DMS79 (cell line): ENCODE data around the gene CCDC17.

Source experiments
- DNase-seq: peaks from one replicate; lab custom pipeline; 2025; lab: John Stamatoyannopoulos, UW

CCDC17 gene

DNA sequence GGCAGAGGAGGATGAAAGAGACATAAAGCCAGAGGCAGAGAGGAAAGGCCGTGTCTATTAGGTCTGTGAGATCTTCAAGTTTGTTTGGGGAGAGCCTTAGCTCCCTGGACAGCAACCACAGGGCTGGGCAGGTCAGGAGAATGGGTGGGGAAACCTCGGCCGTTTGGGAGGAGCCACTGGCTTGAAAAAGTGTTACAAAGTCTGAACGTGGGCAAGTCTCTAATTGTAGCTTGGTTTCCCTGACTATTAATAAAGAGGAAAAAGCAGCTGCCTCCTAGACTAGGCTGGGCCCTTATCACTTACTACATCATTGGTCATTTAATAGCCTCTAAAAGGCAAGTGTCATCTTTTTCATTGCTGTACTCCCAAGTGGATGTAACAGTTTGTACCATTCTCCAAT is at the start of gene CCDC17:
Gene CCDC17 (minus strand): TSS at position 83 of the 400 bp plus-strand sequence. CDS start 145 bp downstream, outside the sequence.
- no peak for DNase-seq

DNA sequence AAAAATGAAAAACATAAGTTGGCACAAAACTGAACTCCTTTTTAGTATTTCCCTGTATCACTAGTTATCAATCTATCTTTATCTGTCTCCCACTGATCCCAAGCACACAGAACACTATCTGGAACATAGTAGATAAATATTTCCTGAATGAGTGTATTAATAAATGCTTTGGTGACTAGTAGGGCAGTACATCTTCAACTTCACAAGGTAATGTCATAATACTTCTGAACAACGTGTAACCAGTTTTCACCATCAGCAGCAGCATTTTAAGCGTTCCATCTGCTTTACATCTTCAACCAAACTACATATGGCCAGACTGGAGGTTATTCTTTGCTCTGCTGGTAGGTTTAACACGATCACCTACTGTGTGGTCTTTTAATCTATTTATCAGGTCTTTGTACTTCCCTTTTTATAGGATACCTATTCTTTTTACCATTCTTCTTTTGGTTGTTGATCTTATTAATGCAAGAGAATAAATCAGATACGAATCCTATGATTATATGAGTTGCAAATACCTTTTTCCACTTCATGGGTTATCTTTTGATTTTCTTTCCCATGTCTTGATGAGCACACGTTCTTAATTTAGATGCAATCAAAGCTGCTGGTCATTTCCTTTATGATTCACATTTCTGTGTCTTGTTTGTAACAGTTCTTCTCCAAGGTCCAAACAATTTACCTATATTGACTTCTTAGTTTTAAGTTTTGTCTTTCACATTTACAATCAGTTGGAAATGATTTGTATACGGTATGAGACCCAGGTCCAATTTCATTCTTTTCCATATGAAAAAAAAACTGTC is 46.2 kb upstream of the CCDC17 start:
- no peak for DNase-seq

DNA sequence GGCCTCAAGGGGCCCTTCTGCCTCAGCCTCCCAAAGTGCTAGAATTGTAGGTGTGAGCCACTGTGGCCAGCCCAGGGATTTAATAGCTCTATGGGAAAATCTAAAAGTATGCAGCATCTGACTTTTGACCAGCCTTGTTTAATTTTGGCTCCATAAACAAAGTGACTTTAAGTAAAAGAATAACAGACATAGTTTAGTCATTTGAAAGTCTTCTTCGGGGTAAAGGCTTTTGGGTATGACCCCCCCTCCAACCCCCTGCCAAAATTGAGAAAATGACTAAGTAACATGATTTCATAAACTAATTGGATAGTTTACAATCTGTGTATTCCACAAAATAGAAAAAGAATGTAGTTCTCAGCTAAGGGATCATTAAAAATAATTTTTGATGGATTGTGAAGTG is 45.5 kb upstream of the CCDC17 start:
- DNase-seq, result no peak

DNA sequence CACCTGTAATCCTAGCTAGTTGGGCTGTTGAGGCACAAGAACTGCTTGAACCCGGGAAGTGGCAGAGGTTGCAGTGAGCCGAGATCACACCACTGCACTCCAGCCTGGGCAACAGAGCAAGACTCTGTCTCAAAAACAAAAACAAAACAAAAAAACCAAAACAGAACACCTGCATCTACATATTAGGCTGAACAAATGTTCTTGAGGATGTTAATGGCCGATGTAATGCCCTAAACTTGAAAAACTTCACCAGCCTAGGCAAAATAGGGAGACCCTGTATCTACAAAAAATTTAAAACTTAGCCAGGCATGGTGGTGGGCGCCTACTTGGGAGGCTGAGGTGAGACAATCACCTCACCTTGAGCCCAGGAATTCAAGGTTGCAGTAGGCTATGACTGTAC is 44.7 kb upstream of the CCDC17 start:
- no peak for DNase-seq

DNA sequence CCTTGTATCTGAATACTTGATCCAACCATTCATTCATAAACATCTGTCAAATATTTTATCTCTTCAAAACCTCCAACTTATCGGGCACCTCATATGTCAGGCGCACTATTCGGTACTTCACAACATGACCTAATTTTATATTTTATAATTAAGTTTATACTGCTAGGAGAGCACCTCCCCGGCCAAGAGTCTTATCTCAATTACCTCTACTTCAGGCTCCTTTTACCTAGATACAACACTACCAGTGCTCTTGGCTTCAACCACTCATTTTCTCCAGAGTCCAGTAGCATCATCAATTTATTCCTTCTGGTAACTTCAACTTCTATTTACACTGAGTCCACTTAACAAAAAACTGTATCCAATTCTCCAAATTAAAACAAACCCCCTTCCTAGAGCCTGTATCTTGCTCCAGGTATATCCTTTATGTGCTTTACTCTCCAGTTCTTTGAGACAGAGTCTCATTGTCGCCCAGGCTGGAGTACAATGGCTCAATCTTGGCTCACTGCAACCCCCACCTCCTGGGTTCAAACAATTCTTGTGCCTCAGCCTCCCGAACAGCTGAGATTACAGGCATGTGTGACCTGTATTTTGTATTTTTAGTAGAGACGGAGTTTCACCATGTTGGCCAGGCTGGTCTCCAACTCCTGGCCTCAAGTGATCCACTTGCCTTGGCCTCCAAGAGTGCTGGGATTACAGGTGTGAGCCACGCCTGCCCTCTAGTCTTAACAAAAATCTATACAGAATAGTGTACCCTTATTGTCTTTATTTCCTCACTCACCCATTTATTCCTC is 43.7 kb upstream of the CCDC17 start:
- no peak for DNase-seq

DNA sequence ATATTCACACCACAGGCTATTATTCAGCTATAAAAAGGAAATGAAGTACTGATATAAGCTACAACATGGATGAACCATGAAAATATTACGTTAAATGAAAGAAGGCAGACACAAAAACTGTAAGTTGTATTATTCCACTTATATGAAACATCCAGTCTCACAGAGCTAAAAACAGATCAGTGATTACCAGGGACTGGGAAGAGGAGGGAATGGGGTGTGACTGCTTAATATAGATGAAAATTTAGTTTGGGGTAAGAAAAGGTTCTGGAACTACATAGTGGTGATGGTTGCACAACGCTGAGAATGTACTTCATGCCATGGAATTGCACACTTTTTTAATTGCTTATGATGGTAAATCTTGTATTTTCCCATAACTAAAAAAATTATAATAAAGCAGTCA is 43.0 kb upstream of the CCDC17 start:
- DNase-seq, result no peak

DNA sequence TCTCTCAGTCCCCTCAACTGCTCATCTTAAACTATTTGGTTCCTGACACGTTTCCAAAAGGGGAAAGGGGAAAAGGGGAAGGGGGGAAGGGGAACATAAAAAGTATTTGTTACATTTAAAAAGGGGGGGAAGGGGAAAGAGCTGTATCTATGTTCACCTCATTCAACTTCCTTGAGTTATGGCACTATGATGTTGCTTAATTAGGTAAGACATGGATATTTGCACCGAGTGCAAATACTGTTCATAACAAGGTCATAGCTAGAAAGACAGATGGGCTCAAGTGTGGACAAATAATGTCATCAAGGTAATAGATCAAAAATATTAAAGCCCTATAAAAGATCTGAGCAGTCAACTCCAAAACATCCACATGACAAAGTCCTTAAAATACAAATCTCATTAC is 36.5 kb upstream of the CCDC17 start:
- DNase-seq, result no peak

DNA sequence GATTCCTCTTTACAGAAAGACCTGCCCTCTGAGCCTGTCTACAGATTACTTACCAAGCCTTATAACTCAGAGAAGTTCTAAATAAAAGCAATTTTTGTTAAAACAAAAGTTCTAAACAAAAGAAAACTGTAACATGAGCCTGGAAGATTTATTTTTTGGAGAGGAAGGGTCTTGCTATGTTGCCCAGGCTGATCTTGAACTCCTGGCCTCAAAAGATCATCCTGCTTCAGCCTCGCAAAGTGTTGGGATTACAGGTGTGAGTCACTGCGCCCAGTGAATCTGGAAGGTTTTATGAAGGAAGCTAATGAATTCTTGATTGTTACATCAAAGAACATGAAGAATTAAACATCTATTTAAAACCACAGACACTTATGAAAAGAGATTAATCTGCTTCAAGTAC is 35.4 kb upstream of the CCDC17 start:
- no peak for DNase-seq

DNA sequence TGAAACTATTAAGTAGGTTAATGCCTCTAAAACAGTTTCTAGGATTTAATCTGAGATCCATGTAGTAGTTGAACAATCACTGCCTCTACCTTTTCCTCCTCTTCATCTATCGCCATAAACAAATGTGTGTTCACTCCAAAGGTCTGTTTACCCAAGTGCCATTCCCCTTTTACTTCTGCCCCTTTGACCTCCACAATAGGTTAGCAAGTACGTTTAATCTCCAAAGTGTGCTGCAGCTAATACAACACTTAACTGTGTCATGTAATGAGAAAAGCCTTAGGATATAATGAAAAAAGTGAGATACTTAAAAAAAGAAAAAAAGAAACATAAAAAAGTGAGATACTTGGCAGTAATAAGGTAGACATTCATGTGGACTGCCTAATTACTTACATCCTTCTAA is 34.3 kb upstream of the CCDC17 start:
- DNase-seq, result no peak

DNA sequence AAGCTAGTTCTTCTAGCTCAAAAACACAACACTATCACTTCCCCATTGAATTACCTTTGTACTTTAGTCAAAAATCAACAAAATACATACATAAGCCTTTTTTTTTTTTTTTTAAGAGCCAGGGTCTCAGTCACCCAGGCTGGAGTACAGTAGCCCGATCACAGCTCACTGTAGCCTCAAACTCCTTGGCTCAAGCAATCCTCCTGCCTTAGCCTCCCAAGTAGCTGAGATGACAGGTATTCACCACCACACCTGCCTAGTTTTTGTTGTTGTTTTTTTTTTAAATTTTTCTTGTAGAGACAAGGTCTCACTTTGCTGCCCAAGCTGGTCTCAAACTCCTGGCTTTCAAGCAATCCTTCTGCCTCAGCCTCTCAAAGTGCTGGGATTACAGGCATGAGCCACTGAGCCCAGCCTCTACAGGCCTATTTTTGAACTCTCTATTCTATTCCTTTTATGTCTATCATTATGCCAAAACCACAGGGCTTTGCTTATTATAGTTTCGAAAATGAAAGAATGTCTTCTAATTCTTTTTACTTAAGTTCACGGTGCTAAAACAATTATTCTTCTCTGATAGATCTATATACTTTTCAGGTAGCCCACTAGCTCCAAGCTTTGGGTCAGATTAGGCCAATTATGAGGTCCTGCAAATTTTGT is 32.8 kb upstream of the CCDC17 start:
- DNase-seq, result no peak

DNA sequence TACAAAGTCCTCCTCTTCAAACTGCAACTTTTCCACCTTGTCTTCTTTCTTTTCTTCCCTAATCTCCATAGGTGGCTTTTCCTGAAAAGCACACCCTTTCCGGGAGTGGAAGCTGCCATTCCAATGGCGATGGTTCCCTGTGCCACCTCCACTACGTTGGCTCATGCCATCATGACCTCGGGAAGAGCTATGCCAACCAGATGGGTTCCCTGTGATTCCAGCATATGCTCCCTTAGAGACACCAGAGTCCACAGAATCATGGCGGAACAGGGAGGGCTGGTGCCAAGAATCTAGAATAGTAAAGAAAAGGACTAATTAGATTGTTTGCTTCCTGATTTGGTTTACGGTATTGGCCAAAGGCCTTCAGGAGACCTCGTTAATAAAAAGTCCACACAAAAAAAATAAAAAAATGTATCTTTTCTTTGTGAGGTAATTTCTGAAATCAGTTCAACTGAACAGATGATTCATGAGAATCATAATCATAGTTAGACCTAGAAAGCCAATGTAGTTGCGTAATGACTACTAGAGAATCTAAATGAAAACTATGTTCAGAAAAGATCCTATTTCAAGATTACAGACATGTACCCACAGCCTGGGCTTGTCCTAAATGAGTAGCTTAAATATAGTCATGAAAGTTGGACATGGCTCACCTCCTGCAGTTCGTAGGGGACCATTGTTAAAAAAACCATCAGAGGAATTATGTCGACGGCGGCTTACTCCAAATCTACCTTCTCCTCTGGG is 30.9 kb upstream of the CCDC17 start:
- DNase-seq, result no peak

DNA sequence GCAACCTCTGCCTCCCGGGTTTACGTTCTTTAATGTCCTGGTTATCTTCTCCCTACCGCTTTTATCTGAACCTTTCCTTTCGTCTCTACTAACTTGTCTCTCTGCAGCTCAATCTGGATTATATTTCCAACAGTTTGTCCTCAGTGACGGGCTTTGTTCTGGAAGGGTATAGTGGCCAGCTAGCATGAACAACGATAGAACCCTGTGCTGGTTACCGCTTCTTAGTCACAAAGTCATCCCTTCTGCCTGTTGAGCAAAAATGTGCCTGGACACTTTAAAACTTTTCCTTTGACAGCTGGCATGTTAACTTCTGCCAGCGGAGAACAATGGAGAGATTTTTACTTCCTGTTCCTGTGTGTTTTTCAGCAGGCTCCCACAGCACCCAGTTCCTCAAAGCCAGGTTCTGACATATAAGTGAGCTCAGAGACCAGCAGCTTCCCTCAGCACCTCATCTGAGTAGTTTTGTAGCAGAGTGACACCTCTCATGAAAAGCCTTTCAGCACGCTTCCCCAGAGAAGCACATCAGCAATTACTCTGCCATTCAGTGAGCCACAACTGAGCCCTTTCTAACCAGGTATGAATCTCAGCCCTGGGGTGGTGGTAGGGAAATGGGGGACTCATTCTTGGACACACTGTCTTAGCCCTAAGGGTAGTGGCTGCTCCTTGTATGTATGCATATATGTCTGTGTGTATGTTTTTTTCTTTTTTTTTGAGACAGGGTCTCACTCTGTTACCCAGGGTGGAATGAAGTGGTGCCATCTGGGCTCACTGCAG is 23.6 kb upstream of the CCDC17 start:
- no peak for DNase-seq

DNA sequence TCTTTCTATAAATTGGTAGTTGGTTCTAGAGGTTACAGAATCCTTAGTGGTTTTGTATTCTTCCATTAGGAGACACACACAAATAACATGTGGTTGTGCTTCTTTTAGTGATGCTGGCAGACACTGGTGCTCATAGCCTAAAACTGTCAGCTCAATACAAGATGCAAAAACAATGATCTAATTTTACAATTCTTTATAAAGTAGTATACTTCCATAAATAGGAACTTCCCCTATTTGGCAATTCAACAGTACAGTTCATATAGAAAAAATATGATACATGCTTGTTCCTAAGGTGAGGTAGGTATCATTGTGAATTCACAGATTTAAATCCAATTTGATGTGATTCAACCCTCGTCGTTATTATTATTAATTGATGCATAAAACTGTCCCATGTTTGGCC is 20.8 kb upstream of the CCDC17 start:
- DNase-seq, result no peak

DNA sequence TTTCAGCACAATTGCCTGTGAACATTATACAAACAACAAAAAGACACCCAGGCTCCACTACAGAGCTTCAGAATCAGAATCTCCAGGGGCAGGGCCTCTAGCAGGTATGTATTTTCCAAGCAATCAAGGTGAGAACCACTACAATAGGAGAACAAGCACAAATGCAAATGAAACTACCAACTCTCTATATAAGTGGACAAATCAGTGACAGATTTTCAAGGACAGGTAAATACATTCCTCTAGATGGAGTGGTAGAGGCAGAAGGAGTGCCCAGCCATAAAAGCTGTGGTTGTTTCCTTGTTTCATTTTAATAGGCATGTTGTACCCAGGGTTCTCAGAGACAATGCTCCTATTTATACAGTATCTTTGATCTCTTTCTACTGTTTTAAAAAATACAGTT is 20.1 kb upstream of the CCDC17 start:
- no peak for DNase-seq

DNA sequence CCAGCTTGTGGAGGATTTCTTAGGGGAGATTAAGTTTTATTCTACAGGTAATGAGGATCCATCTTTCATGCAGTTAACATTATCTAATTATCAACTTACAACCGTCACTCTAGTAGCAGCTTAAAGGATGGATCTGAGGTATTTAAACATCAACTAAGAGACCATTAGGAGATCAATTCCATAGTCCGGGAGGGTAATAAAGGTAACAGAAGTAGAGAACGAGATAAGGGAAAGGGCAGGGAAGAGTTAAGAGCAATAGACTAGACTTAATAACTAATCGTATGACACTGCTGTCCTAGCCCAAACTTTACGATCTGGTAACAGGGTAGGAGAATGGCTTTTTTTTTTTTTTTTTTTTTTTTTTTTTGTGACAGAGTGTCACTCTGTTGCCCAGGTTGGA is 19.5 kb upstream of the CCDC17 start:
- no peak for DNase-seq

DNA sequence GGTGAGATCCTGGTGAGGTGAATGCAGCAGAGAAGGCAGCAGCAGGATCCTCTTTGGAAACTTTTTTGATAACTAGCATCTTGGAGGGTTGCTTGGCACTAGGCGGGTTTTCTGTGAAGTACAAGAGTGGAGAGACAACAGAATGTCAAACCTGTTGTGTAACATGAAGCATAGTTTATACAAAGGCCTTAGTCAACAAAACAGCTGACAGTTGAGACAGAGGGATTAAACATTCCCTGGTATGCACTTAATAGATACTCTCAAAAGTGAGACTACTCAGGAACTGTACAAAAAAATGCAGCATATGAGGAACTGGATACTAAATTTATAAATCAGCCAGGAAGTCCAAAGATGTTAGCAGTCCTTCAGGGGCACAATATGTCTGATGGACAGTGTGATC is 16.4 kb upstream of the CCDC17 start:
- no peak for DNase-seq

DNA sequence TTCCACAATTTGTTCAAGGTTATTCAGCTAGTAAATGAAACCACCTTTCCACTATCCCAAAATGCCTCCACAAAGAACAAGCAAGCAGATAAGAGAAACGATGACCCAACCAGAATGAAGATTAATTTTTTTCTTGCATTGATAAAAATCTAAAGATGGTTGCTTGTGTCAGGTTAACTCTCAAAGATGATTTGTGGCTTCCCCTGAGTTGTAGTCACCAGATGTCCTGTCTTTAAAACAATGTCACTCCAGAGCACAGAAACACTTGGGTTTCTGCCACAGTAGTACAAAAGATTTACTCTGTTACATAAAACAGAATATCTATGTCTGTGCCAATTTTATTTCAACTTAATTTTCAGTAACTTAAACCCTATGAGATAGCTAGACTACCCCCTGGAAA is 11.4 kb upstream of the CCDC17 start:
- no peak for DNase-seq

DNA sequence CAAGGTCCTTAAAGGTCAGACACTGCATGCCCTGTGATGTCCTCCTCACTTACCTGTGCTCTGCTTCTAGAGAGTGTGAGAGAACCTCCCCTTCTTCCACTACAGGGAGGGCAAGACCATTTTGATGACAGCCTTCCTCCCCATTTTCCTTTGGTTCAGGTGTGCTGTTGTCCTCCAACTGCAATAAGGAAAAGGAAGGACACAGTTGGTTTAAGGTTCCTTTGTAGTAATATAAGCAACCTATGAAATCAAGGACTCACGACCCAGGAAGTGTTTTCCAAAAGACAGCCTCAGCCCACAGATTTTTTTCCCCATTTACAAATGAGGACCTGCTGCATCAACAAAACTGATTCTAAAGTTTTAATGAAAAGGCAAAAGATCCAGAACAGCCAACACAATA is 6.6 kb upstream of the CCDC17 start:
- DNase-seq, result no peak

DNA sequence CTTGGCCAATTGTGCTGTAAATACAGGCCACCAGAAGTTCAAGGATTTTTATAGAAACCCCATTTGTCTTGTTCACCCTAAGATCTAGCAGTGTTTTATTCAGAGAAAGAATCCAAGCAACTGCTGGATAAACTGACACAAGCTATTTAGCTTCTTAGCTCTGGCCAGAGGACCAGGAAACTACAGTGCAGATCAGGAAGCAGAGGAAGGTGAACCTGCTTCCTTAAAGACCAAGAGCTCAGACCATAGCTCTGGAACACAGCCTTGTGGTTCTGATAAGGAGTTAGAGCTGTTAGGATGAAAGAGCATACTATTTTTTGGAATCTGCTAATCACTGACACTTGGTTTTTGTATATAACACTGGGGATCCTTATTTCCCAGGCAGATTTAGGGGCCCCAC is 5.2 kb upstream of the CCDC17 start:
- no peak for DNase-seq

DNA sequence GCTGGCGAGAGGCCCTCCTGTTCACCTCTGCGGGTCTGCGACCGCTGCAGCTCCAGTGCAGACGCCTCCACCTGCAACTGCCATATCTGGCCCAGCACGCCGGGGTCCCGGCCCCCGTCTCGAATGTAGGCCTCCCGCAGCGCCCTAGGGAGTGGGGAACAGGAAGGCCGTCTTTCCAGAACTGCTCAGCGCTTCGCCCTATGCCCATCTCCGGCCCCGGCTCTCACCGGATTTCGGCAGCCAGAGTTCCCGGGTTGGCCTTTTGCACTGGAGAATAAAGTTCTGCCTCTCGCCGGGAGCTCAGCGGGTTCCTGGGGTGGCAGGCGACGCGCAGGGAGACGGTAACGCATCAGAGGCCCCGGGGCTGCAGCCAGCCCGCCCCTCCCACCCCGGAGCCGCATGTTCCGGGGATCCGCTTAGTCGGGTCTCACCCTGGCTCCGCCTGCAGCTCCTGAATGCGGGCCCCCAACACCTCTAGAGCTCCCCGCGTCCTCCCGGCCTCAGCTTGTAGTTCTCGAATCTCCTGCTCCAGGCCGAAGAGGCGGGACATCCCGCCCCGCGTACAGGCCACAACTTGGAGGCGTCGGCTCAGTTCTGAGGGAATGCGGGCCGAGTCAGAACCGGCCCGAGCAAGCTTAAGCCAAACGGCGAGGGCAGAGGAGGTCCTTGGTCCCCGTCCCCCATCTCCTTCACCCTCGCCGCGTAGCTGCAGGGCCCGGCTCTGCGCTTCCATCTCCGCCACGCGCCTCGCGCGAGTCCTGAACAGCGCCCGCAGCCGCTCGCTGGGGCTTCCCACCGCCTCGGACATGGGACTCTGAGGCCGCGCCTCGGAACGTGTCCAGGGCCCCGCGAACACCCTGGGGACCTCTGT is 1.1 kb downstream of the CCDC17 start:
- DNase-seq, result no peak
